GM21526 (cell line): Measurements from ENCODE around the gene OR4Q2.
"Not testable (repeated sequence)": the region's sequence is repeated elsewhere in the genome, so short reads cannot be mapped to it uniquely, and the experiment has no call there.

Experiments
- ATAC-seq: cut with Tn5 transposase; IDR thresholded peaks from one replicate; pipeline ENCODE4 v1.9.1; 2021; ENCODE audit warnings: moderate library complexity; ENCODE audit not compliant: unreplicated experiment, low FRiP score

OR4Q2 gene

GRCh38 chr14:20001863-20002262 is at the start of gene OR4Q2:
Gene OR4Q2 (plus strand): TSS chr14:20002163.
- ATAC-seq = no peak

- ATAC-seq = not testable (repeated sequence)
Observed at GRCh38 chr14:19969735-19970134, 32.2 kb upstream of the OR4Q2 start.

GRCh38 chr14:19974844-19975243 is 27.1 kb upstream of the OR4Q2 start:
- ATAC-seq = no peak

- ATAC-seq = no peak
Observed at GRCh38 chr14:19975291-19975690, 26.7 kb upstream of the OR4Q2 start, which contains the start of gene OR4K15. Gene OR4K15 (plus strand): TSS chr14:19975591. CDS start chr14:19975591, 0 bp downstream.

GRCh38 chr14:19993438-19993837 is 8.5 kb upstream of the OR4Q2 start:
- no peak for ATAC-seq

- ATAC-seq = no peak
Observed at GRCh38 chr14:20002319-20002718, 356 bp downstream of the OR4Q2 start.

GRCh38 chr14:20008156-20008555 is 6.2 kb downstream of the OR4Q2 start:
- ATAC-seq = no peak

GRCh38 chr14:20019257-20019865 is 17.4 kb downstream of the OR4Q2 start, which contains the start of gene OR4K14:
Gene OR4K14 (minus strand): TSS chr14:20019307. CDS start chr14:20015193, 4,114 bp downstream.
- ATAC-seq = no peak

GRCh38 chr14:20031058-20031457 is 29.1 kb downstream of the OR4Q2 start:
- ATAC-seq = no peak

- no peak for ATAC-seq
Observed at GRCh38 chr14:20035449-20035848, 33.5 kb downstream of the OR4Q2 start.

- no peak for ATAC-seq
Observed at GRCh38 chr14:20035938-20036337, 34.0 kb downstream of the OR4Q2 start, which contains the start of gene OR4K13. Gene OR4K13 (minus strand): TSS chr14:20036038. CDS start chr14:20034758, 1,280 bp downstream.

- no peak for ATAC-seq
Observed at GRCh38 chr14:20044243-20044642, 42.3 kb downstream of the OR4Q2 start.

GRCh38 chr14:20048202-20048601 is 46.2 kb downstream of the OR4Q2 start:
- ATAC-seq = no peak
